Upper lobe of left lung (tissue), 4 donors: ENCODE measurements around the gene FAM43A.

ENCODE experiments used
- CTCF ChIP-seq, 6 experiments: fragments of 450-650 bp in 4 of 6; fragments of 200-600 bp in 2 of 6; sonication (generic) in 2 of 6; IDR thresholded peaks; one replicate each; pipeline ENCODE4 v1.5.1; 2016 to 2019; ENCODE audit warnings: antibody characterized with exemption in 6 of 6
- POLR2A ChIP-seq, 4 donors: fragments of 450-650 bp; IDR thresholded peaks; one replicate each; pipeline ENCODE4 v1.5.1; 2016 to 2017; ENCODE audit warnings: antibody characterized with exemption in 4 of 4, mild to moderate bottlenecking in 2 of 4
- POLR2AphosphoS5 ChIP-seq, 2 donors: sonication (generic); formaldehyde crosslinking; IDR thresholded peaks; one replicate each; pipeline ENCODE4 v1.5.1; 2017; ENCODE audit warnings: antibody characterized with exemption in 2 of 2

- TF ChIP-seq POLR2A (IDR thresholded peaks at IDR 0.05) (no peak), CTCF (IDR thresholded peaks at IDR 0.05) (no peak), POLR2AphosphoS5 (IDR thresholded peaks at IDR 0.05) (no peak)
These were observed 1.3 kb downstream of the FAM43A start for GRCh38 chr3:194686816-194687637.
